NCI-H526 (cell line): Measurements from ENCODE around the gene ENDOD1.
A peak's percentile ranks its signal among the peaks of the same experiment; 100 is the strongest.

ENCODE experiments used
- DNase-seq, 2 experiments: peaks; one replicate each; lab custom pipeline; 2025; lab: John Stamatoyannopoulos, UW

ENDOD1 gene

DNA sequence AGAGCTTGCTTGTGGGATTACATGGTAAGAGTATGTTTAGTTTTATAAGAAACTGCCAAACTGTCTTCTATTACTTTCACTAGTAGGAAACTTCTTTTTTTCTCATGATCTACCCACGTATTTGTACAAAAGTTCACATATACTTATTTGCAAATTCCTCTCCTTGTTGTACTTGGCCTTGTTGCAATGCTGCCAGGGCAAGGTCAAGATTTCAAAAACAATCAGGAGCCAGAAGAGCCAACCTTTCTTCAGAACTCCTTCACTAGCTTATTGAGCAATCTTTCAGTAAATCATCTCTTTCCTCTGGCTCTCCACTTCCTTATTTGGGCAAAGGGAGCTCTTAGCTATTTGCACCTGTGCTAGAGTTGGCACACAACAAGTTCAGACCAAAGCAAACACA, 13.2 kb upstream of the ENDOD1 start:
- DNase-seq, result no peak

DNA sequence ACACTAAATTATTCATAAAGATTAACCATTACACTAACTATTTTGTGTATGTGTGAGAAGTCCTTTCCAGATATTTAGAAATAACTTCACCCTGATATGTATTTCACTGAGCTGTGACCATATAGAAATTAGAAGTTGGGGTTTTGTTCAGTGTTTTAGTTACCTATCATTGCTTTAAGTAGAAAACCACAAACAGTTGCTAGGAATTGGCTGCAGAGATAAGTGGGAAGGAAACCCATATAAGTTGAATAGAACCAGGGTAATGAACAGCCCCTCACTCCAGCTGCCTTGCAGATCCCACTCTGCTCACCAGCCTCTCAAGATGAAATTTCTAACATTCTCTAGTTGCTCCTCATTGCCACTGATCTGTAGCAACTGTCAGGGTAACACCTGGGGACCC, 12.7 kb upstream of the ENDOD1 start:
- DNase-seq, result no peak

DNA sequence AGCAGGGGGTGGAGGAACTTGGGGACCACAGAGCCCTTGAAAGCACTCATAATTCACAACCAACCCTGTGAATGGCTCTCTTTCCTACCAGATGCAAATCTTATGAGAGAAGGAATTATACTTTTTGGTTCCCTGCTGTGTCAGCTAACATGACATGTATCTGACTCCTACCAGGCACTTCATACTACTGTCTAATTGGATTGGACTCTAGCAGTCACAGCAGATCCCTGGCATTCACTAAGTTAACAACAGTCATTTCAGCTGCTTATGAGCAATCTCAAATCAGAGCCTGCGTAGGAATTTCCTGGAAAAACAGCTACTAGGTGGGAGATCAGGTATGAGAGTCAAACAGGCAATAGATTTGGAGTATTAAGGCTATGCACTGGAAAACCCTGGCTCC, 11.1 kb upstream of the ENDOD1 start:
- no peak for DNase-seq

DNA sequence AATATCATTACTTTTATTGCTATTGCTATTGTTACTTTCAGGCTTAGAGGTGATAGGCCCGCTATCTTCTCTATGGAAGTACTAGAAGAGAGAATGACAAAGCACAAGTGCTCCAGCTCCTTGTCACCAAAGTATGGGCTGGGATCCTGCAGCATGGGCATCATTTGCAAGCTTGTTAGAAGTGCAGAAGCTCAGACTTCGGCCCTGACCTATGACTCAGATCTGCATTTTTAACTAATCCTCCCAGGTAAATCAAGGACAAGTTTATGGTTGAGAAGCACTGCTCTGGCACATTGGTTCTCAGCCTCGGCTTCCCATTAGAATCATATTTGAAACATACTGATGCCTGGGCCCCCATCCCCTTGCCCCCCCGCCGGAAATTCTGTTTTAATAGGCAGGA, 8.6 kb upstream of the ENDOD1 start:
- DNase-seq, result no peak

DNA sequence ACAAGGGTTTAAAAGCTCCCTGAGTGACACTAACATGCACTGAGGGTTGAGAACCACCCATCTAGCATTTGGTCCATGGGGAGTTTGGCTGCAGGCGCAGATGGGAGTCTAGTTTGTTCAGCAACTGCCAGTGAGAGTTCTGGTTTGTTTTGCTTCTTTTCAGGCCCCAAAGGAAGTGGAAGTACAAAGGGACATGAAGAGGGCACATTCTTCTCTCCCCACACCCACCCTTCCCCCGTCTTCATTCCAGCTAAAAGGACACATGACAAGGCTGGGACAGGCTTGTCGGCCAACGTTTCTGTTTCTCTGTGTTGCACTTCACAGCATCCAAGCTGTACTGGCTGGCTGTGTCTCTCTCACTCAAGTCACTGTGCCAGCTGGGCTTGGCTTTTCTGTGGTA, 8.2 kb upstream of the ENDOD1 start:
- no peak for DNase-seq

DNA sequence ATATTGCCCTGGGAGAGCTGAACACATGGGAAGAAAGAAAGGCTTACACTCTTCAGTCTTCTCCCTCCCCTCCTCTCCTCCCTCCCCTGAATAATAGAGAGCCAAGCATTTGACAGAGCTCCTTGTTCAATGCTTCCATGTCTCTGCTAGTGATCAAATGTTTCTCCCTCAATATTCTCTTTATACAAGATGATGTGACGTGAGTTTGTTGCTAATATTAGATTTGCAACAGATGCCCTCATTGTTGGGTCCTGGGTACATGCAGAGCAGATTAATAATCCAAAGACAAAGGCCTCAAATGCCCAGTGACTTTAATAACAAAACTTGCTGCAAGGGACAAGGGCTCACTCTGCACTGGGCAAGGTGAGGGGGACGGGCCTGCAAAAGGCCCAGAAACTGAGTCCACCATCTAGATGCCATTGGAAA, 7.1 kb upstream of the ENDOD1 start:
- DNase-seq, result no peak

DNA sequence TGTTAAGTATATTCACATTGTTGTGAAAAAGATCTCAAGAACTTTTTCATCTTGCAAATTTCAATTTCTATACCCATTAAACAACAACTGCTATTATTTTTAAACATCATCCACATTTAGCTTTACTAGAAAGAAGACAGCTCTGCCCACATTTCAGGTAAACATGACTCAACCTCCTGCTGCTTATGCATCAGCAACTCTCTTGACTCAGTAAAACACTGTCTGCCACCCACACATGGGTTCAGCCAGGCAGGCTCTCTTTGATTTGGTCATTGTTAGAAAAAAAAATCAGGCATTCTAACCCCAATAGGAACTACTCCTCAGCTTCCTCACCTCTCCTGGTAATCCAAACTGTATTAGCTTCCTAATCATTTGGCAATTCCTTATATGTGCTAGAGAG, 5.1 kb upstream of the ENDOD1 start:
- DNase-seq, result no peak

DNA sequence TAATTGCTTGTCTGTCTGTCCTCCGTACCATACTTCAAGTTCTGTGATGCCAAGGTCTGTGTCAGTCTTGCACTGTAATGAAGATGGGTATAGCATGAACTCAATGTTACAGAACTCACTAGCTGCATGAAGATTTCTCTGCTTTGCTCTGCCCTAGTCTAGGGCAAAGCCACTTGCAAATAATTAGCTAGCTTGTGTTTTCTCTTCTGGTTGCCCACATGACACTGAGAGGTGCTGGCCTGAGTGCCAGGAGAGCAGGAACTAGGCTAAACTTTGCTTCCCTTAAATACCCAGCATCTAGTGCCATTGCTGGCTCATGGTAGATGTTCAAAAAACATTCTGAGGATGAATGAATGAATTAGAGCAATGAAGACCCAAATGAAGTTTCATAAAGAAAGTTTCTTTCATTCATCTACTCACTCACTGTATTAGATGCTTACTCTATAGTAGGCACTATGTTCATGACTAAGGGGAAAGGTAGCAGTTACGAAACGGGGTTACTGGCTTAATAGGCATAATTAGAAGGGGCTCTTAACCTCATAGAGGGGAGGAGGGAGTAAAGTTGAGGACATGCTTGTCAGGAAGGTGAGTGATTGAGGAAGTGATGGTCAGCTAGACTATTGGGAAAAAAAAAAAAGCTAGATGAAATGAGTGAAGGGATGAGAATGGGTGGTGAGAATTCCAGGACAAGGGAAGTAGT, 4.4 kb upstream of the ENDOD1 start:
- no peak for DNase-seq

DNA sequence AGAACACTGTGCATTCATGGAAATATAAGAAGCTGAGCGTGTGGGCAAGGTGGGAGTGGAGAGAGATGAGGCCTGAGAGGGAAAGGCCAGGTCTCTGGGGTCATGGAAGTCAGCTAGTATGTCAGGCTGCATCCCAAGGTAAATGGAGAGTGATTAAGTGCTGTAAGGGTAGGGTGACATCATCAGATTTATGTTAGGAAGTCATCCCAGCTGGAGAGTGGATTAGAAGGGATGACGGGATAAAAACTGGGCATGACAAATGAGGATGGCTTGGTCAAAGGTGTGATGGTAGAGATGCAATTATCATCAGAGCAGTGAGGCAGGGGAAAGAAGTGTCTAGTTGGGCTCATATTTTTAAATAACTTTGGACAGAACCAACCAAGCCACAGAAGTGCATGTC, 3.5 kb upstream of the ENDOD1 start:
- DNase-seq, result no peak

DNA sequence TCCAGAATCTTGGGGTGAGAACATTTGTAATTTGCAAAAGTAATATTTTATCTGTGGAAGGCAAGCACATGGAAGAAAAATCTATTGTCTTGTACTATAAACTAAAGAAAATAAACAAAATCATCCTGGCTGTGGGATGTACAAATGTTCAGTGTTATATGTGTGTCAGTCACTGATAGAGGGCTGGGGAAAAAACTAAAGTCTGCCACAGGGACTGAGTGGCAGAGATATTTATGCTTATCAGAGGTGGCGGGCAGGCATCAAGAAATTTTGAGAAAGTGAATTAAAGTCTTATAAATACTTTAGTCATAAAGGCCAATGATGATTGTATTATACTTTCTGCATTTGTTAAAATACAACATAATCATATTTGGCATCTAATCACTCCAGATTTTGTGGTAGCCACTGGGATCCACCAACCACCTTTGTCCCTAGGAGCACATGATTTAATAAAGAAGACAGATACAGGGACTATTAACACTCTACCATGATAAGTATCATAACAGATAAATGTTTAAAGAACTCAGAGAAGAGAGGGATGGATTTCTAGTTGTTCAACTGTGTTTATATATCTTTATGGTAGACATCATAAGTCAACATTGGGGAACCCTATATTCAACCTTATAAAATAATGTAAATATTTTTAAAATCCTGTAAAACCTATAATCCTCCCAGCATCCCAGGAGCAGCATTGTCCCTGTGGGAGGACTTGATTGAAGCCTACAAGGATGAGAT, 2.6 kb upstream of the ENDOD1 start:
- no peak for DNase-seq

DNA sequence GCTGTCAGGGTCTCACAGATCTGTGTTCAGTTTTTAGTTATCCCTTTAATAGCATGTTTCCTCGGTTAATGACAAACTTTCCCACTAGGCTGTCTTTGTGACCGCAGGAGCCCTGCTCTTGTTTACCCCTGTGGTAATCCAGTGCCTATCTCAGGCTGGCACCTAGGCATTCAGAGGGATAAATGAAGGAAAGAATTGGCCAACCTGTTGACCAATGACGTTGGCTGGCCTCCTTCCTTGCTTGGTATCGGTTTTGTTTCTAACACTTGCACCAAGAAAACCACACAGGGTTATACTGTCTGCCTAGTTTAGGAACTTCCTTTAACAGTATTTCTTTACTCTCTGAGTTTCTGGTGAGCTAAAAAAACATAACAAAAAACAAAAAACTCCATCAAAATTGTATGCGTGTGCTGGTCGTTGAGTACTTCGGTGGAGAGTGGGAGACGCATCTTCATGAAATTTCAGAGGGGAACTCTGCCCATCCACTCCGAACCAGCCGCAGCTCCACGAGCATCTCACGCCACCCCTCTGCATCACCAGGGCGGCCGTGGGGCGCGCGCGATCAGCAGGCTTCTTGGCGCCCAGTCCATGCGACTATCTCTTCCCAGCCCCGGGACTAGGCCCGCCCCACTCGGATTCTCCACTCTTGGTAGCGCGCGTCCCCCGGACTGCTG, 563 bp upstream of the ENDOD1 start:
- DNase-seq, result peak in 1 of 2 experiments; percentile 32

DNA sequence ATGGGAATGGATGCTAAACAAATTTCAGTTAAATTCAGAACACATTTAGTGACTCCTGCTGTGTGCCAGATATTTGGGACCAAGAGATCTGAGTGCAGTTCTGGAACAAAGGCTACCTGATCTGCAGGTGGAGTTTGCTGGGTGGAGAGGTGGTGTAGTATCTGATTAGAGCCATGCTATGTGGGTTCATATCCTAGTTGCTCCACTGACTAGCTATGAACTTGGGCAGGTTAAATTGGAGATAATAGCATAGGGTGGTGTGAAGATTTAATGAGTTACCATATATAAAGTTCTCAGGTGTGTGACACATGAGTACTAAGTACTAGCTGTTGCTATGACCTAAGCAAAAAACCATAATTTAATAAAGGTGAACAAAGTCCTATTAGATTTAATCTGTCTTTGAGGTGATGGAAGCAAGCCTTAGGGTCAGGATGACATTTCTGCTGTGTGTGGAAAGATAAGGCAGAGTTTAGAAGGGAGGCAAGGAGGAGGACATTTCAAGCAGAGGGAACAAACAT, 2.1 kb downstream of the ENDOD1 start:
- DNase-seq, result no peak

DNA sequence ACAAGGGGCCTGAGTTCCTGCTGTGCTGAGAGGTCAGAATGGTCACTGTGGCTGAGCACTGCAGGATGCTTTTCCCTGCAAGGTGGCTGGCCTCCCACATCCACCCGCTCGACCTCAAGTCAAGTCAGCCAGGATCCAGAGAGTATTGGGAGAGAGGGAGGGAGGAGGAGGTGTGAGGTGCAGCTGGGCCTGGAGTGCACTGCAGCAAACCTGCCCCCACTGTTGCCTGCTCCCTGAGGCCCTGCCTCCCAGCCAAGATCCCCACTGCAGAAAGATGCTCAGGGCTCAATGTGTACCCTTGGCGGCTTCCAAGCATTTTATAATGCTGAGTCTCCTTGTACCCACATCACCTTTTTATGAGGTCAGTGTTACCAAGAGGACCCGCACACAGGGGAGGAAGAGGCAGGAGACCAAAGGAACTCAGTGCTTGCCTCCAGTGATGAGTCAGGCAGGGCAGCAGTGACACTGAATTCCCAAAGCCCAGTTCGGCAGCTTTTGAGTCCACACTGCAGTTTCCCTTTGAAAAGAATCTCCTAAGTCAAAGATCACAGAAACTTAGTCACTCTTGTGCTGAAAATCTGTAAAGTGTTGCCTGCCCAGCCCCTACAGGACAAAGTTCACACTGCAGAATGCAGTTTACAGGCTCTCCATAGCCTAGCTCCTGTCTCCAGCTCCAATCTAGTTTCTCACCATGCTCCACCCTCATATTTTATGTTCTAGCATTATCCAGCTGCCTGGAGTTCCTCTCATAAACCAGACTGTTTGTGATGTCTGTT, 3.1 kb downstream of the ENDOD1 start:
- DNase-seq, result no peak

DNA sequence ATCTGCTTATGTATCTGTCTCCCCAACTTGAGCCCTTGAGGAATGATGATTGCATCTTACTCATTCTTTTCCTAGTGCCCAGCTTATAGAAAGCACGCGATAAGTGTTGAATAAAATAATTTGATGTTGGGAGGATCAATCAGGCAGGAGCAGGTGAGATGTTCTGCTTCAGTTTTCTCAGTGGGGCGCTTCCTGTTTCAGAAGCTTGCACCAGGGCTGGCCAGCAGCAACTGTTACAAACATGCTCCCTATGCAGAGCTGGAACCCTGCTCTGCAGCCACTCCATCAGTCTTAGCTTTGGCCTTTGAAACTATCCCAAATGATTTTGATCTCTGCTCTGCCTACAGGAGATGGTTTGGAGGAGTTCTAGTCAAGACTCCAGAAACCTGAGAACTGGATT, 3.9 kb downstream of the ENDOD1 start:
- DNase-seq, result no peak

DNA sequence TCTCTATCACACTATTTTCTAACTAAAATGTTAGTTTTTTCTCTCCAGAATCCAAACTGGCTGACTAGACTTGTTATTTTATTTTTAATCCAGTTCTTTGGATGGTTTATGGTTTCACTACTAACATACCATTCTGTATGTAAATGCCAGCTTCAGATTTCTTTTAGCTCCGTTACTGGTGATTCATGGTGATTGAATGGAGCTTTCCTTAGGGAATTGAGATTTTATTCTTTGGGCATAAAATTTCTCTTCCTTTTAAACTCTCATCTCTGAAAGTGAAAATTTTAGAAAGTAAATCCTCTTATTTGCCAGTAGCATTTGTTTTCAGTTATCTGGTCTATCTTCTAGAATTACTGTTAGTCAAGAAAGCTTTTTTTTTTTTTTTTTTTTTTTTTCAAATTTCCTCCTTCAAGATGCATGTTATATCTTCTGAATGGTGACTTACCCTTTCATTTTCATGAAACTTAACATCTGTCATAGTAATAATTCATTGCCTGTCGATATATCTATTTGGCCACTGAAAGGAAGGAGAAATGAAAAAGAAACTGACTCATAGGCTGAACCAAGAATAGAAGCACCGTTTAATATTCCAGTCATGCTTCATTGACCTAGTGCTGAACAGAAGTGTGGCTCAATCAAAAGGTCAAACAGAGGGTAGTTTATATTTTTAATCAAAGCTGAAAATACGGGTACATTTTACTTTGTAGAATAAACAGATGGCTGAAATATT, 6.4 kb downstream of the ENDOD1 start:
- no peak for DNase-seq

DNA sequence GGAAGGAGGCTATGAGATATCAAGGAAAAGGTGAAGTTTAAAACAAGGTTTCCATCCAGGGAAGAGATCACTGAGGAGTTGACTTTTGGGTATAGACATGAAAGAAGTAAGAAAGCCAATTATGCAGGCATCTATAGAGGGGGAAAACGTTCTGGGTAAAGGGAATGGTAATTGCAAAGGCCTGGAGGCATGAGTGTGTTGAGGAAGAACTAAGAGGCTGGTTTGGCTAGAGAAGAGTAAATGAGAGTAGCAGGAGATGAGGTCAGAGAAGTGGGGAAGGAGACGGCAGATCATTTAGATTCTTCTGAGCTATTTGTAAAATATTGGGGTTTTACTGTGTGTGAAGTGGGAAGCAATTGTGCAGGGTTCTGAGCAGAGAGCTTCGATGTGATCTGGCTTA, 7.6 kb downstream of the ENDOD1 start:
- no peak for DNase-seq

DNA sequence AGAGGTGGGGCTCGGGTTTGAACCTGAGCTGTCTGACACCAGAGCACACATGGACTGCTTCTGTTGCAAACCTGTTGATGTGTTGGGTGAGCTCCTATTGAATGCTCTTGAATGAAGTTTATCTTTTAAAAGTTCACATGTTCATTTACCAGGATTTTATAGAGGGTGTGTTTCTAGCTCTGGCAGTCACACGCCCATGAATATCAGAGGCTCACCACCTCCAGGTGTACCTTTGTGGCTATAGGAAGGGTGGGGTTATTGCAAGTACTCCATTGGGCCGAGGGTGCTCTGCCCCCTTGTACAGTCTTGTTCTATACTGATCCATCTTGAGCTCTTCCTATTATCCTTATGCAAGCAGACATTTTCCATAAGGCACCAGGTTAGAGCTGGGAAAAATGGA, 9.2 kb downstream of the ENDOD1 start:
- no peak for DNase-seq

DNA sequence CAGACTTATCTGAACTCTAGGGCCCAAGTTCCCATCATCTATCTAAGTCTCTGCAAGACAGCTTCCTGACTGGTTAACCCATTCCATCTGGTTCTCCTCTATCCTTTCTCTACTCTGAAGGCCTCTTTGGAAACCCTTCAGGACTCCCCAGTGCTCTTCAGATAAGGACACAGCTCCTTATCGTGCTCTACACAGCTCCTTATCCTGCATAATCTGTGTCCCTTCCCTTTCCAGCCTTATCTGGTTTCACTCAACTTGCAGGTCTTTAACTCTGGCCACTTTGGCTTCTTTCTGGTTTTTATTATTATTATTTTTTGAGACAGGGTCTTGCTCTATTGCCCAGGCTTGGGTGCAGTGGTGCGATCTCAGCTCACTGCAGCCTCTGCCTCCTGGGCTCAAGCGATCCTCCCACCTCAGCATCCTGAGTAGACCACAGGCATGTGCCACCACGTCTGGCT, 10.6 kb downstream of the ENDOD1 start:
- DNase-seq, result no peak

DNA sequence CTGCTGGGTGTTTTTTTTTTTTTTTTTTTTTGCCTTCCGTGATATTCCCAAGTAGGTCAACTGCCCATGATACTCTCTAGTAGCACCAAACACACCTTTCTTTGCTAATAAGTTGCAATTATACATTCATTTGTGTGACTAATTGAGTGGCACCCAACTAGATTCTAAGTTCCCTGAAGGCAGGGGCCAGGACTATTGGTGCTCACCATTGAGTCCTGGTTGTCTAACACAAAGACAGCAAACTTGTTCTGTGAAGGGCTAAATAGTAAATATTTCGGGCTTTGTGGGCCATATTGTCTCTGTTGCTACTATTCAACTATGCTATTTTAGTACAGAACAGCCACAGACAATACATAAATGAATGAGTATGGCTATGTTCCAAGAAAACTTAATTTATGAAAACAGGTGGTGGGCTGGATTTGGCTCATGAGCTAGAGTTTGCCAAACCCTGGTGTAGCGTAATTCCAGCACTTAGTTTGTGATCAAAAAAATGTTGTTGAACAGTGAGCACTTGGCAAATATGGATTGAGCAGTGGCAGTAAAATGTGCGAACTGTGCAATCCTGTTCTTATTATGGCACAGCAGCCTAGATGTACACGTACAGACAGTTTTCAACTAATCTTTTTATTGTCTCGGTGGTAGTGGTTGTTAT, 11.3 kb downstream of the ENDOD1 start:
- no peak for DNase-seq

DNA sequence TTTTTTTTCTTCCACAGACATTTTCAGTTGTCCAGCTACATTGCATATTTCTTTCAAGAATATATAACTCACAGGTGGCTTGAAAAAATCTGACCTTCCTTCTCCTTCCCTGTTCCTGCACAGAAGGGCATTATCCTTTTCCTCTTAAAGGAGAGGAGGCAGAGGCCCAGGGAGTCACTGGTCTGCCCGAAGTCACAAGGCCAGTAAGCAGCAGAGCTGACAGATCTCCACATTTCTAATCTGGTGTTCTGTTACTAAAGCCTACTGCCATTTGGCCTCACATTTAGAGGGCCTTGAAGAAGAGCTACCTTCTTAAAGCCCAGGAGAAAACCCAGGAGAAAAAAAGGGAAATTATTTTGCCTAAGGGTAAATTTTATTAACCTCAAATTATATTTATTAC, 12.3 kb downstream of the ENDOD1 start:
- no peak for DNase-seq

DNA sequence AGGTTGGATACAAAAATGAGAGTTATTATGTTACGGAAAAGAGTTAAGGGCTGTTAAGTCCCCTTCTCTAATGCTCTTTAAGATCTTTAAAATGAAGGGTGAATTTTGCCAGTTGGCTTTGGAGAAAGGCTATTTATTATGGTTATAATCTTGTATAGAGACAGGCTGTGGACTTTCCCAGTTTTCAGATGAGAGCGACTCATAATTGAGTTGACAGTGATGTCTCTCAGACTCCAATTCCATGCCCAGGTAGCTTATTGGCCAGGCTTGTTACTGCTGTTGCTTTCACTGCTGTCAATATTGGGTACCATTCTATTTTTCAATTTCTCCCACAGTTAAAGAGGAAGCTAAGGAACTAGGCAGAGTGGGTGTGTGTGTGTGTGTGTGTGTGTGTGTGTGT, 13.1 kb downstream of the ENDOD1 start:
- no peak for DNase-seq
